ENCODE results near the gene DOCK11.

DNA sequence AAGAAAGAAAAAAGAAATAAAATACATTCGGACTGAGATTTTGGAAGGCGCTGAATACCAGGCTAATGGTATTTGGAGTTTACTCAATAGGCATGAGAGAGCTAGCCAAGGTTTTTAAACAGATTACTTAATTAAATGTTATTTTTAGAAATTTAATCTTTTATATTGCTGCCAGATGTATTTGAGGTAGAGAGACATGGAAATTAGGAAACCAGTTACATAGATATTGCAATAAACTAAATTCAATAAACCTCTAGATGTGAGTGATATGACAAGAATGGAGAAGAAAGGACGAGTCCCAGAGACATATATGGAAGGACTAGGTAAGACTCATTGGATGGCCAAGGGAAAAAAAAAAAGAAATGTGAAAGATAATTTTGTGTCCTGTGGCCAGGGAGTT, 193.3 kb downstream of the DOCK11 start:
- TF ChIP-seq, protein P1, sequence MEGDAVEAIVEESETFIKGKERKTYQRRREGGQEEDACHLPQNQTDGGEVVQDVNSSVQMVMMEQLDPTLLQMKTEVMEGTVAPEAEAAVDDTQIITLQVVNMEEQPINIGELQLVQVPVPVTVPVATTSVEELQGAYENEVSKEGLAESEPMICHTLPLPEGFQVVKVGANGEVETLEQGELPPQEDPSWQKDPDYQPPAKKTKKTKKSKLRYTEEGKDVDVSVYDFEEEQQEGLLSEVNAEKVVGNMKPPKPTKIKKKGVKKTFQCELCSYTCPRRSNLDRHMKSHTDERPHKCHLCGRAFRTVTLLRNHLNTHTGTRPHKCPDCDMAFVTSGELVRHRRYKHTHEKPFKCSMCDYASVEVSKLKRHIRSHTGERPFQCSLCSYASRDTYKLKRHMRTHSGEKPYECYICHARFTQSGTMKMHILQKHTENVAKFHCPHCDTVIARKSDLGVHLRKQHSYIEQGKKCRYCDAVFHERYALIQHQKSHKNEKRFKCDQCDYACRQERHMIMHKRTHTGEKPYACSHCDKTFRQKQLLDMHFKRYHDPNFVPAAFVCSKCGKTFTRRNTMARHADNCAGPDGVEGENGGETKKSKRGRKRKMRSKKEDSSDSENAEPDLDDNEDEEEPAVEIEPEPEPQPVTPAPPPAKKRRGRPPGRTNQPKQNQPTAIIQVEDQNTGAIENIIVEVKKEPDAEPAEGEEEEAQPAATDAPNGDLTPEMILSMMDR (IDR thresholded peaks at IDR 0.05): no peak
- no peak for TF ChIP-seq POLR2A (IDR thresholded peaks at IDR 0.05)
